Caco-2 (cell line): ENCODE data around the gene SLC6A7. TPM values are rescaled to one million over a fixed set of nuclear protein-coding genes. Genes with fewer than 3 reads are reported as not detected.

Experiments
- BruUV-seq: library from RNA; stranded (reverse); fragments of 400-500 nt; replicated peaks from 2 replicates; lab custom pipeline; 2021; lab: Mats Ljungman, UMichigan
- CTCF ChIA-PET: fragments of 300-600 bp; sonication (Branson Sonifier 250); formaldehyde crosslinking; loops from one replicate; lab custom pipeline; 2022; ENCODE audit warnings: antibody characterized with exemption; lab: Charles Lee
- POLR2A ChIA-PET: fragments of 300-600 bp; sonication (Branson Sonifier 250); formaldehyde crosslinking; loops from one replicate; lab custom pipeline; 2022; ENCODE audit warnings: antibody characterized with exemption; lab: Charles Lee
- DNase-seq, 2 experiments: peaks; one replicate each; pipeline versions ENCODE4 v3.0.0 to v3.0.0-alpha.2; 2020 to 2022
- H3K27me3 ChIP-seq: replicated peaks from 2 replicates; pipeline ENCODE4 v1.6.0; 2011; ENCODE audit warnings: low read length; ENCODE audit not compliant: control insufficient read depth, insufficient read depth
- H3K36me3 ChIP-seq: 2 replicates; pipeline ENCODE4 v1.5.1; 2011; ENCODE audit warnings: low read length; ENCODE audit not compliant: control insufficient read depth, insufficient read depth
- H3K4me1 ChIP-seq: fragments of 250-450 bp; sonication (Bioruptor Pico); 2 replicates; pipeline ENCODE4 v1.5.1; 2020; ENCODE audit warnings: mild to moderate bottlenecking
- H3K4me3 ChIP-seq: 2 replicates; pipeline ENCODE4 v1.5.1; 2011; ENCODE audit warnings: low read depth, mild to moderate bottlenecking, control low read depth, low read length
- H3K9me3 ChIP-seq: fragments of 250-450 bp; sonication (Bioruptor Pico); 2 replicates; pipeline ENCODE4 v1.5.1; 2020; ENCODE audit warnings: mild to moderate bottlenecking, moderate library complexity
- H3K27ac Mint-ChIP-seq: one replicate; pipeline ENCODE4 v1.8.0; 2022; ENCODE audit warnings: mixed read lengths; ENCODE audit not compliant: unreplicated experiment
- H3K27me3 Mint-ChIP-seq: one replicate; pipeline ENCODE4 v1.8.0; 2022; ENCODE audit warnings: mixed read lengths; ENCODE audit not compliant: insufficient read depth, unreplicated experiment
- H3K36me3 Mint-ChIP-seq: one replicate; pipeline ENCODE4 v1.8.0; 2022; ENCODE audit warnings: mild to moderate bottlenecking, mixed read lengths; ENCODE audit not compliant: insufficient read depth, unreplicated experiment
- H3K4me1 Mint-ChIP-seq: one replicate; pipeline ENCODE4 v1.8.0; 2022; ENCODE audit warnings: low read depth, mixed read lengths; ENCODE audit not compliant: unreplicated experiment
- H3K4me3 Mint-ChIP-seq: one replicate; pipeline ENCODE4 v1.8.0; 2022; ENCODE audit warnings: mild to moderate bottlenecking, moderate library complexity, mixed read lengths; ENCODE audit not compliant: unreplicated experiment
- H3K9me3 Mint-ChIP-seq: one replicate; pipeline ENCODE4 v1.8.0; 2022; ENCODE audit warnings: mixed read lengths; ENCODE audit not compliant: unreplicated experiment
- intact Hi-C: fragments of 100-400 bp; cut with micrococcal nuclease; formaldehyde crosslinking; loops from one replicate; pipeline ENCODE4 v1.10.0; 2022; ENCODE audit not compliant: unreplicated experiment
- total RNA-seq: library from RNA; stranded (reverse); gene quantifications from 2 replicates; pipeline ENCODE4 v1.2.3, GENCODE V29; 2022
- TF ChIP-seq, protein P1 (sequence below), 2 experiments: fragments of 200-600 bp in 1 of 2; IDR thresholded peaks; 1 replicate in 1 of 2; 2 replicates in 1 of 2; pipeline versions ENCODE4 v1.5.1 to v1.8.0; 2011 to 2022; ENCODE audit warnings: antibody characterized with exemption in 1 of 2, control low read depth in 1 of 2, inconsistent platforms in 1 of 2, low read depth in 1 of 2, low read length in 1 of 2, mild to moderate bottlenecking in 1 of 2, moderate library complexity in 1 of 2; ENCODE audit not compliant: insufficient read depth in 1 of 2, severe bottlenecking in 1 of 2, unreplicated experiment in 1 of 2

The SLC6A7 gene
- total RNA-seq, 1 experiment from 2014 or later, result not detected

DNA sequence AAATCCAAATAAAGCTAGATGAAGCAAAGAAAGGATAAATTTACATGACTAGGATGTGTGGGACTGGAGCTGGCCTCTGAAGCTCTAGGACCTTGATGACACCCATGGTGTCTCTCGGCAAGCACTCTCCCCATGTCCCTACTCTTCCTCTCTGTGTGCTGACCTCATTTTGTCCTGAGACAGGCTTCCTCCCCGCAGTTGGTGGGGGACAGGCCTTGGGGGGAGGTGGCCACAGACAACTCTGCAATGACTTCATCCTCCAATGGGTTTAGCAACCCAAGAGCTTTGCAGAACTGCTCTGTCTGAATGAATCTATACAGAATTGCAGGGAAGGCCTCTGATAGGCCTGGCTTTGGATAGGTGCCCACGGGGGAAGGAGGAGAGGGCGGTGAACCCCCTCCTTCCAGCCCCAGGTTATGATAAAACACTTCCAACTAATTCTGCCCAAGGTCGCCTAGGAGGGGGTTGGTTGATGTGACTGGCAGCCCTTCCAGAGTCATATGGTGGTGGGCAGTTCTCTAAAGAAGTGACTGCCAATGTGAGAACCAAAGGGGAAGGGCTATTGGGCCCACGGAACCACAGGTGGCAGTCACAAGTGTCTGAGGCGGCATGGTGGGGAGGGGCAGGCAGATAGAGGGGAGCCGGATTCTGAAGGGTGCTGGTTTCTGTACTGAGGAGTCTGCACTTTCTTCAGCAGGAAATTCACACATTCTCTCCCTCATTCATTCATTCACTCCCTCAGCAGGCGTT is 6.0 kb downstream of the SLC6A7 start:
- 0 out of 2 replicates have a peak, but pooled peaks cover 4% of the 10 kb centered on the region for H3K4me1 ChIP-seq
- H3K9me3 ChIP-seq, result no peaks in the 10 kb centered on the region
- no peaks in the 10 kb centered on the region for H3K36me3 Mint-ChIP-seq
- no peaks in the 10 kb centered on the region for H3K27me3 ChIP-seq
- no peaks in the 10 kb centered on the region for H3K27me3 Mint-ChIP-seq
- intact Hi-C loops, result no loop called here
- no peak overlapping the region for H3K4me3 Mint-ChIP-seq
- H3K9me3 Mint-ChIP-seq, result no peaks in the 10 kb centered on the region
- H3K36me3 ChIP-seq, result no peaks in the 10 kb centered on the region
- TF ChIP-seq, protein P1, sequence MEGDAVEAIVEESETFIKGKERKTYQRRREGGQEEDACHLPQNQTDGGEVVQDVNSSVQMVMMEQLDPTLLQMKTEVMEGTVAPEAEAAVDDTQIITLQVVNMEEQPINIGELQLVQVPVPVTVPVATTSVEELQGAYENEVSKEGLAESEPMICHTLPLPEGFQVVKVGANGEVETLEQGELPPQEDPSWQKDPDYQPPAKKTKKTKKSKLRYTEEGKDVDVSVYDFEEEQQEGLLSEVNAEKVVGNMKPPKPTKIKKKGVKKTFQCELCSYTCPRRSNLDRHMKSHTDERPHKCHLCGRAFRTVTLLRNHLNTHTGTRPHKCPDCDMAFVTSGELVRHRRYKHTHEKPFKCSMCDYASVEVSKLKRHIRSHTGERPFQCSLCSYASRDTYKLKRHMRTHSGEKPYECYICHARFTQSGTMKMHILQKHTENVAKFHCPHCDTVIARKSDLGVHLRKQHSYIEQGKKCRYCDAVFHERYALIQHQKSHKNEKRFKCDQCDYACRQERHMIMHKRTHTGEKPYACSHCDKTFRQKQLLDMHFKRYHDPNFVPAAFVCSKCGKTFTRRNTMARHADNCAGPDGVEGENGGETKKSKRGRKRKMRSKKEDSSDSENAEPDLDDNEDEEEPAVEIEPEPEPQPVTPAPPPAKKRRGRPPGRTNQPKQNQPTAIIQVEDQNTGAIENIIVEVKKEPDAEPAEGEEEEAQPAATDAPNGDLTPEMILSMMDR (IDR thresholded peaks at IDR 0.05; ENCODE audit: insufficient read depth in 1 of 2, low read depth in 1 of 2, low read length in 1 of 2, severe bottlenecking in 1 of 2, unreplicated experiment in 1 of 2), result no peak
- no peaks in the 10 kb centered on the region for H3K4me1 Mint-ChIP-seq
- POLR2A ChIA-PET, result interaction anchor here (0.7 kb wide), 1 partner anchor 148 kb away, joined by 3 read pairs; no protein-coding TSS in a partner anchor
- no TSS peak for BruUV-seq
- H3K4me3 ChIP-seq, result no peak overlapping the region
- H3K27ac Mint-ChIP-seq, result no peak overlapping the region
- no peak for DNase-seq
- CTCF ChIA-PET, result no interaction called here

- Mint-ChIP-seq H3K27me3 (no peaks in the 10 kb centered on the region), H3K9me3 (no peaks in the 10 kb centered on the region), H3K4me1 (no peaks in the 10 kb centered on the region), H3K36me3 (no peaks in the 10 kb centered on the region), H3K27ac (no peak overlapping the region), H3K4me3 (no peak overlapping the region)
- no peaks in the 10 kb centered on the region for H3K36me3 ChIP-seq
- 0 out of 2 replicates have a peak, but pooled peaks cover 4% of the 10 kb centered on the region for H3K4me1 ChIP-seq
- DNase-seq, result no peak
- intact Hi-C loops, result no loop called here
- TF ChIP-seq, protein P1 (IDR thresholded peaks at IDR 0.05; ENCODE audit: insufficient read depth in 1 of 2, low read depth in 1 of 2, low read length in 1 of 2, severe bottlenecking in 1 of 2, unreplicated experiment in 1 of 2), result no peak
- no peaks in the 10 kb centered on the region for H3K27me3 ChIP-seq
- H3K9me3 ChIP-seq, result no peaks in the 10 kb centered on the region
- ChIA-PET POLR2A (no interaction called here), CTCF (no interaction called here)
- no peak overlapping the region for H3K4me3 ChIP-seq
- no TSS peak for BruUV-seq
These were observed 6.7 kb downstream of the SLC6A7 start for GRCh38 chr5:150196514-150196913.

GRCh38 chr5:150196986-150197385 is 7.1 kb downstream of the SLC6A7 start:
- no peaks in the 10 kb centered on the region for H3K9me3 Mint-ChIP-seq
- no peaks in the 10 kb centered on the region for H3K9me3 ChIP-seq
- no peaks in the 10 kb centered on the region for H3K4me1 Mint-ChIP-seq
- DNase-seq, result no peak
- H3K4me3 Mint-ChIP-seq, result no peak overlapping the region
- no peaks in the 10 kb centered on the region for H3K36me3 ChIP-seq
- no peaks in the 10 kb centered on the region for H3K36me3 Mint-ChIP-seq
- 0 out of 2 replicates have a peak, but pooled peaks cover 4% of the 10 kb centered on the region for H3K4me1 ChIP-seq
- H3K4me3 ChIP-seq, result no peak overlapping the region
- BruUV-seq, result no TSS peak
- H3K27me3 Mint-ChIP-seq, result no peaks in the 10 kb centered on the region
- ChIA-PET CTCF (no interaction called here), POLR2A (no interaction called here)
- TF ChIP-seq, protein P1 (IDR thresholded peaks at IDR 0.05; ENCODE audit: insufficient read depth in 1 of 2, low read depth in 1 of 2, low read length in 1 of 2, severe bottlenecking in 1 of 2, unreplicated experiment in 1 of 2), result no peak
- intact Hi-C loops, result no loop called here
- no peaks in the 10 kb centered on the region for H3K27me3 ChIP-seq
- H3K27ac Mint-ChIP-seq, result no peak overlapping the region
